Left cardiac atrium (tissue), 4 donors: ENCODE measurements around the gene GPR151. TPM values are rescaled to one million over a fixed set of nuclear protein-coding genes. Genes with fewer than 3 reads are reported as not detected.
"Not testable (repeated sequence)": the region's sequence is repeated elsewhere in the genome, so short reads cannot be mapped to it uniquely, and the experiment has no call there.

Source experiments
- ATAC-seq, 2 donors: fragments of 200-7000 bp; cut with Tn5 transposase; one replicate each; pipeline ENCODE4 v1.9.1; 2020; ENCODE audit warnings: mild to moderate bottlenecking in 2 of 2, moderate library complexity in 2 of 2
- DNase-seq: peaks from one replicate; pipeline ENCODE4 v3.0.0-alpha.2; 2020
- intact Hi-C, 2 donors: fragments of 100-400 bp; cut with DNase I; formaldehyde crosslinking; loops; one replicate each; pipeline versions ENCODE4 v1.14.1 to v1.15.1; 2022 to 2023
- long read RNA-seq: library from polyadenylated mRNA; unstranded; transcript quantifications from one replicate; pipeline ENCODE4 v2.0.0, GENCODE V29; 2021
- total RNA-seq, 2 donors: library from RNA; stranded (reverse); fragmentation: NEBNext Ultra II Directional; extraction: Animal tissue kit (Norgen Biotek cat#: 25700); gene quantifications; one replicate each; pipeline ENCODE4 v1.2.1, GENCODE V29; 2021
- donor health status: DM: no; HTN: yes; CAD: no.
- donor health status: DM: no; HTN: yes; CAD: no; lungs with severe emphysema.
- donor health status: DM: yes; HTN: yes; CAD: no.
- donor health status: Dilated cardiomyopathy.

Gene GPR151
- total RNA-seq, result not detected
- long read RNA-seq, result 0 reads

- ATAC-seq, result no peak
- no peak for DNase-seq
- intact Hi-C loops, result no loop called here
Observed at GRCh38 chr5:146516151-146516475, at the start of gene GPR151. Gene GPR151 (minus strand): TSS chr5:146516190. CDS start chr5:146516113, 77 bp downstream.

GRCh38 chr5:146564007-146564762 is 48.2 kb upstream of the GPR151 start:
- ATAC-seq (no peak), DNase-seq (no peak)
- intact Hi-C loops, result no loop called here

GRCh38 chr5:146562461-146562860 is 46.5 kb upstream of the GPR151 start:
- DNase-seq, result no peak
- ATAC-seq, result no peak
- intact Hi-C loops, result no loop called here

GRCh38 chr5:146561711-146562110 is 45.7 kb upstream of the GPR151 start:
- intact Hi-C loops, result no loop called here
- no peak for ATAC-seq
- no peak for DNase-seq

- no peak for ATAC-seq
- no peak for DNase-seq
- intact Hi-C loops, result no loop called here
Observed at GRCh38 chr5:146560205-146560812, 44.3 kb upstream of the GPR151 start.

GRCh38 chr5:146556884-146557283 is 40.9 kb upstream of the GPR151 start:
- ATAC-seq, intact Hi-C loops, DNase-seq: not testable (repeated sequence)

GRCh38 chr5:146553446-146553845 is 37.5 kb upstream of the GPR151 start:
- DNase-seq (no peak), ATAC-seq (no peak)
- intact Hi-C loops, result no loop called here

GRCh38 chr5:146549615-146550014 is 33.6 kb upstream of the GPR151 start:
- DNase-seq, result no peak
- intact Hi-C loops, result loop anchor here in 1 of 2 donors (10.0 kb wide), 1 partner anchor 645 kb away; no protein-coding TSS in a partner anchor
- ATAC-seq, result no peak

- intact Hi-C loops, result loop anchor here in 1 of 2 donors (10.0 kb wide), 1 partner anchor 646 kb away; no protein-coding TSS in a partner anchor
- ATAC-seq (no peak), DNase-seq (no peak)
Observed at GRCh38 chr5:146548781-146549449, 32.9 kb upstream of the GPR151 start.

- DNase-seq, result no peak
- ATAC-seq, result no peak
- intact Hi-C loops, result loop anchor here in 1 of 2 donors (5.0 to 10.0 kb wide), 2 partner anchors 423 to 651 kb away; no protein-coding TSS in a partner anchor
Observed at GRCh38 chr5:146544232-146544631, 28.2 kb upstream of the GPR151 start.

GRCh38 chr5:146541958-146542849 is 26.2 kb upstream of the GPR151 start:
- intact Hi-C loops, result loop anchor here (2.0 to 10.0 kb wide), 3 partner anchors 425 to 653 kb away; no protein-coding TSS in a partner anchor
- peak; percentile 81 to 85 for ATAC-seq
- peak; percentile 65 for DNase-seq

GRCh38 chr5:146540414-146540813 is 24.4 kb upstream of the GPR151 start:
- intact Hi-C loops, result loop anchor here in 1 of 2 donors (5.0 to 10.0 kb wide), 2 partner anchors 427 to 654 kb away; no protein-coding TSS in a partner anchor
- ATAC-seq (no peak), DNase-seq (no peak)

GRCh38 chr5:146539973-146540372 is 24.0 kb upstream of the GPR151 start:
- intact Hi-C loops, result loop anchor here in 1 of 2 donors (5.0 to 10.0 kb wide), 2 partner anchors 427 to 655 kb away; no protein-coding TSS in a partner anchor
- DNase-seq, result no peak
- ATAC-seq, result no peak

GRCh38 chr5:146538432-146538831 is 22.4 kb upstream of the GPR151 start:
- no peak for DNase-seq
- no peak for ATAC-seq
- intact Hi-C loops, result no loop called here

GRCh38 chr5:146533882-146534281 is 17.9 kb upstream of the GPR151 start:
- DNase-seq (no peak), ATAC-seq (no peak)
- intact Hi-C loops, result loop anchor here in 1 of 2 donors (2.0 kb wide), 1 partner anchor 655 kb away; no protein-coding TSS in a partner anchor

GRCh38 chr5:146533260-146533857 is 17.4 kb upstream of the GPR151 start:
- DNase-seq, result peak; percentile 57
- intact Hi-C loops, result loop anchor here in 1 of 2 donors (2.0 kb wide), 1 partner anchor 655 kb away; no protein-coding TSS in a partner anchor

GRCh38 chr5:146529984-146530383 is 14.0 kb upstream of the GPR151 start:
- DNase-seq (no peak), ATAC-seq (no peak)
- intact Hi-C loops, result no loop called here

More at GRCh38 chr5:146533260-146533857, 17.4 kb upstream of the GPR151 start:
- peak; percentile 50 to 77 for ATAC-seq

GRCh38 chr5:146528236-146528635 is 12.2 kb upstream of the GPR151 start:
- DNase-seq (no peak), ATAC-seq (no peak)
- intact Hi-C loops, result no loop called here
